ENCODE measurements around the gene MRPL49.

MRPL49 gene

DNA sequence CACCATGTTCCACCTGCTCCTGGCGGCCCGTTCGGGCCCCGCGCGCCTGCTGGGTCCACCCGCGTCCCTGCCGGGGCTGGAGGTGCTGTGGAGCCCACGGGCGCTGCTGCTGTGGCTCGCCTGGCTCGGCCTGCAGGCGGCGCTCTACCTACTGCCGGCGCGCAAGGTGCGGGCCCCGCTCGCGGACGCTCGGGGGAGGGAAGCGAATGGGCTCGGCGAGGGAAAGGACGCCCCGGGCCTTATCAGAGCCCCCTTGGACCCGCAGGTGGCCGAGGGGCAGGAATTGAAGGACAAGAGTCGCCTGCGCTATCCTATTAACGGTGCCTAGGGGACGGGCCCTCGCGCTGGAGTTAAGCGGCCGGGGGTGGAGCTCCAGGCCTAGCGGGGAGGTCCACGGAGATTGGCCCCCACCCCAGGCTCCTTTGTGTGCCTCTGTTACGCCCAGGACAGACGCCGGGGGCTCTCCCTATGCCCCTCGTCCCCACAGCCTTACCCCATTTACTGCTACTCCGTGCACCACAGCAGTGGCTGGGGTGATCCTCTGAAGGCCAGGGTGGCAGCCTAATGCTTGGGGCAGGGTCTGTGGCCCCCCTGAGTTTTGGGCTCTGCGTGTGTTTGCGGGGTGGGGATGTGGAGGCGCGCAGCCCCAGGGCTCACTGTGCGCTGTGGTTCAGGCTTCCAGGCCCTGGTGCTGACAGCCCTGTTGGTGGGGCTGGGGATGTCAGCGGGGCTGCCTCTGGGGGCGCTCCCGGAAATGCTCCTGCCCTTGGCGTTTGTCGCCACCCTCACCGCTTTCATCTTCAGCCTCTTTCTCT is 9.4 kb upstream of the MRPL49 start (continued):
- TF ChIP-seq, protein P1, sequence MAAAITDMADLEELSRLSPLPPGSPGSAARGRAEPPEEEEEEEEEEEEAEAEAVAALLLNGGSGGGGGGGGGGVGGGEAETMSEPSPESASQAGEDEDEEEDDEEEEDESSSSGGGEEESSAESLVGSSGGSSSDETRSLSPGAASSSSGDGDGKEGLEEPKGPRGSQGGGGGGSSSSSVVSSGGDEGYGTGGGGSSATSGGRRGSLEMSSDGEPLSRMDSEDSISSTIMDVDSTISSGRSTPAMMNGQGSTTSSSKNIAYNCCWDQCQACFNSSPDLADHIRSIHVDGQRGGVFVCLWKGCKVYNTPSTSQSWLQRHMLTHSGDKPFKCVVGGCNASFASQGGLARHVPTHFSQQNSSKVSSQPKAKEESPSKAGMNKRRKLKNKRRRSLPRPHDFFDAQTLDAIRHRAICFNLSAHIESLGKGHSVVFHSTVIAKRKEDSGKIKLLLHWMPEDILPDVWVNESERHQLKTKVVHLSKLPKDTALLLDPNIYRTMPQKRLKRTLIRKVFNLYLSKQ (tag by site-specific recombination; IDR thresholded peaks at IDR 0.05; ENCODE audit: borderline replicate concordance) = no peak
- TF ChIP-seq ZNF488 (tag by site-specific recombination; IDR thresholded peaks at IDR 0.05) (no peak), SCRT2 (tag by site-specific recombination; IDR thresholded peaks at IDR 0.05) (no peak), ZNF660 (tag by site-specific recombination; IDR thresholded peaks at IDR 0.05) (peak; percentile 65; the same call in 1 of the 2 replicates), ZNF664 (tag by site-specific recombination; IDR thresholded peaks at IDR 0.05) (no peak), ZNF654 (tag by site-specific recombination; IDR thresholded peaks at IDR 0.05; ENCODE audit: low read depth) (no peak), ZSCAN23 (tag by site-specific recombination; IDR thresholded peaks at IDR 0.05) (no peak), CTCF (tag by site-specific recombination; IDR thresholded peaks at IDR 0.05) (peak; percentile 59), ZNF501 (tag by site-specific recombination; IDR thresholded peaks at IDR 0.05) (no peak), ZNF561 (tag by site-specific recombination; IDR thresholded peaks at IDR 0.05; ENCODE audit: borderline replicate concordance) (peak; percentile 53; the same call in 1 of the 2 replicates), ZNF175 (tag by site-specific recombination; IDR thresholded peaks at IDR 0.05) (no peak), ZFP41 (tag by site-specific recombination; IDR thresholded peaks at IDR 0.05; ENCODE audit: borderline replicate concordance) (no peak), ZBTB8A (tag by site-specific recombination; IDR thresholded peaks at IDR 0.05) (peak; percentile 18), ZNF623 (tag by site-specific recombination; IDR thresholded peaks at IDR 0.05) (no peak), ZNF785 (tag by site-specific recombination; IDR thresholded peaks at IDR 0.05) (peak; percentile 97), ZNF510 (tag by site-specific recombination; IDR thresholded peaks at IDR 0.05; ENCODE audit: insufficient replicate concordance) (no peak), ZNF585B (tag by site-specific recombination; IDR thresholded peaks at IDR 0.05) (no peak), ZFHX2 (tag by site-specific recombination; conservative IDR thresholded peaks at IDR 0.05) (no peak), ZNF138 (tag by site-specific recombination; IDR thresholded peaks at IDR 0.05; ENCODE audit: borderline replicate concordance) (no peak)
- TF ChIP-seq, protein P2, sequence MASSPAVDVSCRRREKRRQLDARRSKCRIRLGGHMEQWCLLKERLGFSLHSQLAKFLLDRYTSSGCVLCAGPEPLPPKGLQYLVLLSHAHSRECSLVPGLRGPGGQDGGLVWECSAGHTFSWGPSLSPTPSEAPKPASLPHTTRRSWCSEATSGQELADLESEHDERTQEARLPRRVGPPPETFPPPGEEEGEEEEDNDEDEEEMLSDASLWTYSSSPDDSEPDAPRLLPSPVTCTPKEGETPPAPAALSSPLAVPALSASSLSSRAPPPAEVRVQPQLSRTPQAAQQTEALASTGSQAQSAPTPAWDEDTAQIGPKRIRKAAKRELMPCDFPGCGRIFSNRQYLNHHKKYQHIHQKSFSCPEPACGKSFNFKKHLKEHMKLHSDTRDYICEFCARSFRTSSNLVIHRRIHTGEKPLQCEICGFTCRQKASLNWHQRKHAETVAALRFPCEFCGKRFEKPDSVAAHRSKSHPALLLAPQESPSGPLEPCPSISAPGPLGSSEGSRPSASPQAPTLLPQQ (tag by site-specific recombination; IDR thresholded peaks at IDR 0.05) = peak; percentile 95
- TF ChIP-seq, protein P3, sequence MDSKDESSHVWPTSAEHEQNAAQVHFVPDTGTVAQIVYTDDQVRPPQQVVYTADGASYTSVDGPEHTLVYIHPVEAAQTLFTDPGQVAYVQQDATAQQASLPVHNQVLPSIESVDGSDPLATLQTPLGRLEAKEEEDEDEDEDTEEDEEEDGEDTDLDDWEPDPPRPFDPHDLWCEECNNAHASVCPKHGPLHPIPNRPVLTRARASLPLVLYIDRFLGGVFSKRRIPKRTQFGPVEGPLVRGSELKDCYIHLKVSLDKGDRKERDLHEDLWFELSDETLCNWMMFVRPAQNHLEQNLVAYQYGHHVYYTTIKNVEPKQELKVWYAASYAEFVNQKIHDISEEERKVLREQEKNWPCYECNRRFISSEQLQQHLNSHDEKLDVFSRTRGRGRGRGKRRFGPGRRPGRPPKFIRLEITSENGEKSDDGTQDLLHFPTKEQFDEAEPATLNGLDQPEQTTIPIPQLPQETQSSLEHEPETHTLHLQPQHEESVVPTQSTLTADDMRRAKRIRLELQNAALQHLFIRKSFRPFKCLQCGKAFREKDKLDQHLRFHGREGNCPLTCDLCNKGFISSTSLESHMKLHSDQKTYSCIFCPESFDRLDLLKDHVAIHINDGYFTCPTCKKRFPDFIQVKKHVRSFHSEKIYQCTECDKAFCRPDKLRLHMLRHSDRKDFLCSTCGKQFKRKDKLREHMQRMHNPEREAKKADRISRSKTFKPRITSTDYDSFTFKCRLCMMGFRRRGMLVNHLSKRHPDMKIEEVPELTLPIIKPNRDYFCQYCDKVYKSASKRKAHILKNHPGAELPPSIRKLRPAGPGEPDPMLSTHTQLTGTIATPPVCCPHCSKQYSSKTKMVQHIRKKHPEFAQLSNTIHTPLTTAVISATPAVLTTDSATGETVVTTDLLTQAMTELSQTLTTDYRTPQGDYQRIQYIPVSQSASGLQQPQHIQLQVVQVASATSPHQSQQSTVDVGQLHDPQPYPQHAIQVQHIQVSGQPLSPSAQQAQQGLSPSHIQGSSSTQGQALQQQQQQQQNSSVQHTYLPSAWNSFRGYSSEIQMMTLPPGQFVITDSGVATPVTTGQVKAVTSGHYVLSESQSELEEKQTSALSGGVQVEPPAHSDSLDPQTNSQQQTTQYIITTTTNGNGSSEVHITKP (tag by site-specific recombination; IDR thresholded peaks at IDR 0.05) = peak; percentile 48; the same call in 1 of the 2 replicates
- TF ChIP-seq, protein P4, sequence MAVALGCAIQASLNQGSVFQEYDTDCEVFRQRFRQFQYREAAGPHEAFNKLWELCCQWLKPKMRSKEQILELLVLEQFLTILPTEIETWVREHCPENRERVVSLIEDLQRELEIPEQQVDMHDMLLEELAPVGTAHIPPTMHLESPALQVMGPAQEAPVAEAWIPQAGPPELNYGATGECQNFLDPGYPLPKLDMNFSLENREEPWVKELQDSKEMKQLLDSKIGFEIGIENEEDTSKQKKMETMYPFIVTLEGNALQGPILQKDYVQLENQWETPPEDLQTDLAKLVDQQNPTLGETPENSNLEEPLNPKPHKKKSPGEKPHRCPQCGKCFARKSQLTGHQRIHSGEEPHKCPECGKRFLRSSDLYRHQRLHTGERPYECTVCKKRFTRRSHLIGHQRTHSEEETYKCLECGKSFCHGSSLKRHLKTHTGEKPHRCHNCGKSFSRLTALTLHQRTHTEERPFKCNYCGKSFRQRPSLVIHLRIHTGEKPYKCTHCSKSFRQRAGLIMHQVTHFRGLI (tag by site-specific recombination; IDR thresholded peaks at IDR 0.05) = no peak
- TF ChIP-seq, protein P5, sequence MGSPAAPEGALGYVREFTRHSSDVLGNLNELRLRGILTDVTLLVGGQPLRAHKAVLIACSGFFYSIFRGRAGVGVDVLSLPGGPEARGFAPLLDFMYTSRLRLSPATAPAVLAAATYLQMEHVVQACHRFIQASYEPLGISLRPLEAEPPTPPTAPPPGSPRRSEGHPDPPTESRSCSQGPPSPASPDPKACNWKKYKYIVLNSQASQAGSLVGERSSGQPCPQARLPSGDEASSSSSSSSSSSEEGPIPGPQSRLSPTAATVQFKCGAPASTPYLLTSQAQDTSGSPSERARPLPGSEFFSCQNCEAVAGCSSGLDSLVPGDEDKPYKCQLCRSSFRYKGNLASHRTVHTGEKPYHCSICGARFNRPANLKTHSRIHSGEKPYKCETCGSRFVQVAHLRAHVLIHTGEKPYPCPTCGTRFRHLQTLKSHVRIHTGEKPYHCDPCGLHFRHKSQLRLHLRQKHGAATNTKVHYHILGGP (tag by site-specific recombination; IDR thresholded peaks at IDR 0.05) = no peak

Data from HEK293 (cell line).